GM12865 (cell line): Measurements from ENCODE around the gene CNTRL.
"Not testable (repeated sequence)": the region's sequence is repeated elsewhere in the genome, so short reads cannot be mapped to it uniquely, and the experiment has no call there.

ENCODE experiments used
- DNase-seq: peaks from one replicate; pipeline ENCODE4 v3.0.0; 2010; ENCODE audit warnings: low read depth
- H3K4me3 ChIP-seq: 2 replicates; pipeline ENCODE4 v1.5.1; 2011; ENCODE audit warnings: mild to moderate bottlenecking, low read depth, low read length, control low read depth
- TF ChIP-seq, protein P1 (sequence below): IDR thresholded peaks from 2 replicates; pipeline ENCODE4 v1.5.1; 2011; ENCODE audit warnings: low read length, control low read depth, low read depth, inconsistent platforms; ENCODE audit not compliant: insufficient read depth; ENCODE audit errors: missing control alignments

CNTRL gene

DNA sequence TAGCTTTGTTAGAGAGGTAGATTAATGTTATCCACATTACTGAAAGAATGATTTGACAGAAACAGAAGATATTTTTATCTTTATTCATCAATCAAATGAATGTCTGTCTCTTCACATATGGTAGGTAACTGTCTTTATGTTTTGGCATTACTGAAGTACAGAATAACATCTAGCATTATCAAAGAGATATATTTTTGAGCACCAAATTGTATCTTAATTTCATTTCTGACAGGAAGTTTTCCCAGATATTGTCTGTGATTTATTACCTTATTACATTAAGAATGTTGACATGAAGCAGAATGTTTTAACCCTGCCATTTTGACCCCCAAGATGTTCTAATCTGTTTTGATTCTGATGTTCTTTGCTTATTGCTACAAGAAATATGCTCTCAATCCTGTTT lies 20.3 kb downstream of the CNTRL start:
- no peak for DNase-seq
- TF ChIP-seq, protein P1, sequence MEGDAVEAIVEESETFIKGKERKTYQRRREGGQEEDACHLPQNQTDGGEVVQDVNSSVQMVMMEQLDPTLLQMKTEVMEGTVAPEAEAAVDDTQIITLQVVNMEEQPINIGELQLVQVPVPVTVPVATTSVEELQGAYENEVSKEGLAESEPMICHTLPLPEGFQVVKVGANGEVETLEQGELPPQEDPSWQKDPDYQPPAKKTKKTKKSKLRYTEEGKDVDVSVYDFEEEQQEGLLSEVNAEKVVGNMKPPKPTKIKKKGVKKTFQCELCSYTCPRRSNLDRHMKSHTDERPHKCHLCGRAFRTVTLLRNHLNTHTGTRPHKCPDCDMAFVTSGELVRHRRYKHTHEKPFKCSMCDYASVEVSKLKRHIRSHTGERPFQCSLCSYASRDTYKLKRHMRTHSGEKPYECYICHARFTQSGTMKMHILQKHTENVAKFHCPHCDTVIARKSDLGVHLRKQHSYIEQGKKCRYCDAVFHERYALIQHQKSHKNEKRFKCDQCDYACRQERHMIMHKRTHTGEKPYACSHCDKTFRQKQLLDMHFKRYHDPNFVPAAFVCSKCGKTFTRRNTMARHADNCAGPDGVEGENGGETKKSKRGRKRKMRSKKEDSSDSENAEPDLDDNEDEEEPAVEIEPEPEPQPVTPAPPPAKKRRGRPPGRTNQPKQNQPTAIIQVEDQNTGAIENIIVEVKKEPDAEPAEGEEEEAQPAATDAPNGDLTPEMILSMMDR = no peak
- no peak overlapping the region for H3K4me3 ChIP-seq

DNA sequence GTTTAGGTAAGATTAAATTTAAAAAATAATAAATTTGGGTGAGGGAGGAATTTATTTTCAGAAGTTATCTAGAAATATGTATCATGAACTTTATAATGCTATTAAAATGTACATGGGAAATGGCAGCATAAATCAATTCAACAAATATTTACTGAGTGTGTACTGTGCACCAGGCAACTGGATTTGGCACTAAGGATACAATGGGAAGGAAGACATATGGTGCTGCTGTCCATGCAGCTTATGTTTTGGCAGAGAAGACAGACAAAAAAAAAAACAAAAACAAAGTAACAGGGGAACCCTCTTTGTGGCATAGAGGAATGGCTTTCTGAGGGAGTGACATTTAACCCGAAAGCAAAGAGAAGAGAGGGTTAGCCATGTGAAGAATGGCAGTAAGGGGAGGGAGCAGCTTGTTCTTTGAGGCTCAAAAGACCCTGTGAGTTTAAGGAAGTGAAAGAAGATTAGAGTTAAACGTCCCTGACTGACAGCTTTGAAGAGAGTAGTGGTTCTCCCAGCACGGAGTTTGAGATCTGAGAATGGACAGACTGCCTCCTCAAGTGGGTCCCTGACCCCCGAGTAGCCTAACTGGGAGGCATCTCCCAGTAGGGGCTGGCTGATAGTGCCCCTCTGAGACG lies 23.9 kb downstream of the CNTRL start:
- H3K4me3 ChIP-seq = no peak overlapping the region
- TF ChIP-seq, protein P1 = no peak
- DNase-seq = no peak

DNA sequence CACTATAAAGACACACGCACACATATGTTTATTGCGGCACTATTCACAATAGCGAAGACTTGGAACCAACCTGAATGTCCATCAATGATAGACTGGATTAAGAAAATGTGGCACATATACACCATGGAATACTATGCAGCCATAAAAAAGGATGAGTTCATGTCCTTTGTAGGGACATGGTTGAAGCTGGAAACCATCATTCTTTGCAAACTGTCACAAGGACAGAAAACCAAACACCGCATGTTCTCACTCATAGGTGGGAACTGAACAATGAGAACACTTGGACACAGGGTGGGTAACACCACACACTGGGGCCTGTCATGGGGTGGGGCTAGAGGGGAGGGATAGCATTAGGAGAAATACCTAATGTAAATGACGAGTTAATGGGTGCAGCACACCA lies 29.3 kb downstream of the CNTRL start:
- H3K4me3 ChIP-seq, DNase-seq: not testable (repeated sequence)

DNA sequence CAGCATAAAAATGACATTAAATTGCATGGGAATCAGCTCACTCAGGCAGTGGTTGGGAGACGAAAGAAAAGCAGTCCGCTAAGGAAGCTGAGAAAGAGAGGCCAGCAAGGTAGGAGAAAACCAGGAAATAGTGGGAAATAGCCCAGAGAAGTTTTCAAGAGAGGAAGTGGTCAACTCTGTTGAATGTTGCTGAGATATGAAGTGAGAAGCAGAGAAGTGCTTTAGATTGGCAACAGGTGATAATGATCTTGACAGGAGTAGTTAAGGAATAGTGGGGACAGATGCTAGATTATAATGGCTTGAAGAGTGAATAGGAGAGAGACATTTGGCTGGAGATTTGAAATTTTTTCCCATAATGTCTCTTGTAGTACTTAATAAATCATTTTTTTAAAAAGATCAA lies 30.8 kb downstream of the CNTRL start:
- DNase-seq = no peak
- TF ChIP-seq, protein P1 = no peak
- no peak overlapping the region for H3K4me3 ChIP-seq

DNA sequence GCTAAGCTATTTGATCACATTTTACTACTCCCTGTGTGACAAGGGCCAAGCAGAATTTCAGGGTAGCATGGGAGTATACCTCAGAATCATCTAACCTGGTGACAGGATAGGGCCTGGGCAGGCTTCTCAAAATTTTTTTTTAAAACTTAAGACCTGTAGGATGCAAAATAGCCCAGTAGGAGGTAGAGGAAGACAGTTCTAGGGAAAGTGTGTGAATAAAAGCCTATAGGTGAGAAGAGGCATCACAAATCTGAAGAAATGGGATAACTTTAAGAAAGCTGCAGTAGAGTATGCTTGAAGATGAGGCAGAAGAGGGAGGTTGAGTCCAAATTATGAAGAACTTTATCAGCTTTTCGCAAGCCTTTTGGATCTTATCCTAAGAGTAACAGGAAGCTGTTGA lies 32.3 kb downstream of the CNTRL start:
- TF ChIP-seq, protein P1 = no peak
- DNase-seq = no peak
- no peak overlapping the region for H3K4me3 ChIP-seq

DNA sequence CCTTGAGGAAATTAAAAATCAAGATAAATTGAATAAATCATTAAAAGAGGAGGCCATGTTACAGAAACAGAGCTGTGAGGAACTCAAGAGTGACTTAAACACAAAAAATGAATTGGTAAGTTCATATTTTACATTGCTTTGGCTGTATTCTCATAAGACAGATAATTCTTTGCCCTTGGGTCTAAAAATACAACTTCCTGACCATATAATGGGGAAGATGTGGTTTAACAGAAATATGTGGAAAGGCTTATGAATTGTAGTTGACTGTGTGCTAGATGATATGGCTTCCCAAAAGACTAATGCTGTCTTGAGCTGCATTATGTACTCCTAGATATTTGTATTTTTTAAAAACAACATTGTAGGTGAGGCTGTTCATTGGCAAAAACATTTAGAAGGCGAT lies 33.1 kb downstream of the CNTRL start:
- no peak overlapping the region for H3K4me3 ChIP-seq
- TF ChIP-seq, protein P1 = no peak
- DNase-seq = no peak

DNA sequence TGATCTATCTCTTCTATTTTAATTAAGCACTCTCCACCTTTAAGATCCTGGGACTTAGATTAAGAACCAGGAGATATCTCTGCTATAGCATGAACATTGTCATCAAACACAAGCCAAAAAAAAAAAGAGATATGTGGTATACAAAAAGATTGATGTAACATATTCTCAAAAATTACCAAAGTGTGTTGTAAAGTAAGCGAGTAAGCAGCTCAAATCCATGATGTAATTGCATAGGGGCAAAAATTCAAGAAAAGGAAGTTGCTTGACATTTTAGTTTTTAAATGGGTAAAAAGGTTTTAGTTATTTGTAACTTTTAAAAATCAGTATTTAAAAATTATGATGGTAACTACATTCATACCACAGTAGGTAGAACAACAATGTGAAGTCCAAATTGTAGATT lies 40.7 kb downstream of the CNTRL start:
- H3K4me3 ChIP-seq = no peak overlapping the region
- DNase-seq = no peak
- TF ChIP-seq, protein P1 = no peak
